HG02852 (cell line): Measurements from ENCODE around the gene HTRA3.

Source experiments
- ATAC-seq: cut with Tn5 transposase; IDR thresholded peaks from one replicate; pipeline ENCODE4 v1.9.1; 2021; ENCODE audit warnings: mild to moderate bottlenecking, moderate library complexity; ENCODE audit not compliant: unreplicated experiment

Gene HTRA3

GRCh38 chr4:8321771-8322170, 52.2 kb downstream of the HTRA3 start:
- no peak for ATAC-seq

- no peak for ATAC-seq
These were observed 53.5 kb downstream of the HTRA3 start for GRCh38 chr4:8322794-8323704.

DNA sequence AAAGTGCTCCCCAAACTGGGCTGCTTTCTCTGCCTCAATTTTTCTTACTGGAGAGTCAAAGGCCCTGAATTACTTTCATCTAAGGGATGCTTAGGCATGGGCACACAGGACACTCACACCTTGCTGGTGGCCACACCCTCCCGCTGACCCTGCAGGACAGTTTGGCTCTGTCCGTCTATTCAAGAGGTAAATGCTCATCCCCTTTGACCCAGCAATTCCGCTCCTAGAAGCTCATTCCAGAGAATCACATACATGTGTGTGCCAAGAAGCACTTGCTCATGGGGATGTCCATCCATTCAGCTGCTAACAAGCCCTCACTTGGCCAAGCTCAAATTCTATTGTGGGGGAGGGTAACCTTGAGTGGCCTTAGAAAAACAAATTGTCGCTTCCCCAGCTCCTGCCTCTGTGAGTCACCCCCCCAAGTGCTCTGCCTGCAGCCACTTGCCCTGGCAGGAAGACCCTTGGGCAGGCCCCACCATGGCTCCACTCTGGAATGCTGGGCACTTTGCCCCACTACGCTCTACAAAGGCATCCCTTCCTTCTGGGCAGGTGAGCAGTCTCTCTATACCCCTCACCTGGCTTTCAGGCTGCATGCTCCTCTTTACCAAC, 54.5 kb downstream of the HTRA3 start:
- ATAC-seq, result no peak

DNA sequence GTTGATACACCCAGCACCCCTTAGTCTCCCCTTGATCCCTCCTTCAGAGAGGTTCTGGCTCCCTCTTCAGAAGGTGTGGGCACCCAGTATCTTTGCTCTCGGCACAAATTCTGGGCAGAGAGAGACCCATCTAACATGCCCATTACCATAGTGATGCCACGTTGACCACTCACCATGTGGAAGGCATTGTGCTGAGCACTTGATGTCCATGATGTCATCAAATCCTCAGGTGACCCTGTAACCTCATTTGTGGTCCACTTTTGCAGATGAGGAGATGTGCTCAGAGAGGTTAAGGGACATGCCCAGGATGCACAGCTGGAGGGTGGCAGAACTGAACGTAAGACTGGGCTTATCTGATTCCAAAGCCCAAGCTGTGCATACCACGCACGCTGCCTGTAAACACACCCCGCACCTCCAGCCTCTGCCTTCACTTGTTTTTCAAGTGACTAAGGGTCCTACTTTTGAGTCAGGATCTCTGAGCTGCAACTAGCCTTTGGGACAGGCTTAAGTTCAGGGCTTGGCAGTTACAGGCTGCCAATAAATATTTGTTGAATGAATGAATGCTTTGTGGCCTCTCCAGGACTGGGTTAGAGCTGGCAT, 55.2 kb downstream of the HTRA3 start:
- ATAC-seq, result no peak

- ATAC-seq, result no peak
These were observed 55.9 kb downstream of the HTRA3 start for GRCh38 chr4:8325291-8325973.

DNA sequence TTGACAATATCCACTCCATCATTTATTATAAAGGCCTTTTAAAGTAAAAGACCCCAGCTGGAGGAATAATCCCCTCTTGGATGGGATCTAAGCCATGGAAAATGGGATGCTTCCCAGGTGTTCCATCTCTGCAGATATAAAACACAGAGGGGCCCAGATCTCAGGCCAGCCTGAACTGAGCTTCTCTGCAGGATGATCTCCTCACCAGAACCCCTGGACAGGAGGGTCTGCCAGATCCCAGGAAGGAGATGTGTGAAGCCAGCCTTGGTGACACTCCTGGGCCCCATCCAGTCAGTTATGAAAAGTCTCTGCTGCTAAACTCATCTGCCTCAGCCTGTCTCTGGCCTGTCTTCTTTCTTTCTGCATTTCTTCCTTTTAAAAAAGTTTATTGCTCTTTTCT, 56.7 kb downstream of the HTRA3 start:
- ATAC-seq, result no peak

GRCh38 chr4:8328456-8328855, 58.9 kb downstream of the HTRA3 start:
- ATAC-seq, result no peak

GRCh38 chr4:8328866-8329559, 59.5 kb downstream of the HTRA3 start:
- ATAC-seq, result no peak

- no peak for ATAC-seq
These were observed 60.0 kb downstream of the HTRA3 start for GRCh38 chr4:8329560-8329858.

- ATAC-seq, result no peak
These were observed 60.6 kb downstream of the HTRA3 start for GRCh38 chr4:8329859-8330761.

DNA sequence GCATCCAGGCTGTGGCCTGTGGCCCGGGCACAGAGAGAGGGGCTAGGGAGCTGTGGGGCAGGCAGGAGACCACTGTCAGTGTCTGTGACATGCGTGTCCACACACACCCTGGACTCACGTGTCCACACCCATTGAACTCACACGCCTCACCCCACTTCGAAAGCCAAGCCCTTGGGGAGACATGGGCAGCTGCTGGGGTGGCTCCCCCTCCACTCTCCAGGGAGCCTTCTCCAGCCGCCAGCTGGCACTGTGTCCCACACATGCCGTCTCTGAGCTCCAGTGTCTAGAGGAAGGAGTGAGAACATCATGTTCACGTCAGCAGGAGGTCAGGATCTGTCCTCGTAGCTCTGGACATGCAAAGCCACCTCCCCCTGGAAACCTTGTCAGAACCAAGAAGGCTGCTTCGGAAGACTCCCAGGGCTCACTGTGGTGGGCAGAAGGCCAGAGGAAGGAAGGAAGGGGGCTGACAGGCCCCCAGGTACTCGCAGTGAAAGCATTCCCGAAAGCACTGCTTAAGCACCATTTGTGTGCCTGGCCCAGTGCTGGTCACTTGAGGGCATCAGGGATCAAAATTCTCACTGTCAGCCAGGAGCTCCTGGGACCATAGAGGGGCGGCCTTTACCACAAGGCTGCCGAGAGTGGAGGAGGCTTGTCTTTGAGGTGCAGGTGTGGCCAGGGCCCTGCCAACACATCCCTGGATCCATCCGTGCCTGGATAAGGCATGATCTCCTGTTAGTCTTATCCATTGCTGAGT, 61.4 kb downstream of the HTRA3 start:
- no peak for ATAC-seq

- no peak for ATAC-seq
These were observed 62.0 kb downstream of the HTRA3 start for GRCh38 chr4:8331575-8331955.

GRCh38 chr4:8332038-8332857, 62.7 kb downstream of the HTRA3 start:
- no peak for ATAC-seq

DNA sequence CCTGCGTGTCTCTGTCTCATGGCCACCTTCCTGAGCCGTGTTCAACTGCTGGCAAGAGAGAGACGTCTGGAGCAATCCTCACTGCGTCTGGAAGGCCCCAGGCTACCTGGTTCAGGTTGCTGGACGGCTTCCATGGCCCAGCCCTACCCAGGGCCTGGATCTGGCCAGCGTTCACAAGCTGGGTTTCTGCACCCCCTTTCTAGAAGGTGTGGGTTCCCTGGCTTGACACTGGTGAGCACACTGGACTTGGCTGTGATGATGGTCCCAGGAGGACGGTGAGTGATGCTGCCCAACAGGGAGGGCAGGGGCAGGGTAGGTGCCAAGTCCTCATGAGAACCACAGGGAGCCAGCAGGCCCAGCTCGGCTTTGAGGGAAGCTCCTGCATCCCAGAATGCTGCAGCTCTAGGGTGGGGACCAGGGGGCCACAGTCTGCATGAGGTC, 63.4 kb downstream of the HTRA3 start:
- no peak for ATAC-seq

- no peak for ATAC-seq
These were observed 64.3 kb downstream of the HTRA3 start for GRCh38 chr4:8333726-8334460.

GRCh38 chr4:8334786-8335460, 65.4 kb downstream of the HTRA3 start:
- ATAC-seq, result no peak

- no peak for ATAC-seq
These were observed 66.3 kb downstream of the HTRA3 start for GRCh38 chr4:8335848-8336247.
